Small intestine (tissue), 7 donors: Measurements from ENCODE around the gene MYO19. TPM values are rescaled to one million over a fixed set of nuclear protein-coding genes. Genes with fewer than 3 reads are reported as not detected.

ENCODE experiments used
- DNase-seq, 2 donors: peaks; one replicate each; pipeline versions ENCODE4 v3.0.0 to v3.0.0-alpha.2; 2013
- FAIRE-seq: peaks from 2 replicates; lab custom pipeline; 2012; peaks lifted over from hg19 to GRCh38; lab: Jason Lieb, UNC
- H3K27ac ChIP-seq, 3 donors: one replicate each; pipeline ENCODE4 v1.5.1; 2013; ENCODE audit warnings: low read length in 2 of 3, mild to moderate bottlenecking in 2 of 3, control low read depth in 1 of 3, inconsistent platforms in 1 of 3, low read depth in 1 of 3, moderate library complexity in 1 of 3
- H3K27me3 ChIP-seq, 3 donors: one replicate each; pipeline ENCODE4 v1.6.1; 2013; ENCODE audit warnings: low read length in 3 of 3, inconsistent platforms in 1 of 3; ENCODE audit not compliant: control insufficient read depth in 3 of 3, insufficient read depth in 3 of 3
- H3K36me3 ChIP-seq, 3 donors: one replicate each; pipeline ENCODE4 v1.6.1; 2013; ENCODE audit warnings: low read length in 3 of 3, inconsistent platforms in 1 of 3, low read depth in 1 of 3, mild to moderate bottlenecking in 1 of 3, moderate library complexity in 1 of 3; ENCODE audit not compliant: control insufficient read depth in 3 of 3, insufficient read depth in 2 of 3
- H3K4me1 ChIP-seq, 3 donors: one replicate each; pipeline ENCODE4 v1.6.1; 2013; ENCODE audit warnings: low read length in 2 of 3, inconsistent platforms in 1 of 3, low read depth in 1 of 3, mild to moderate bottlenecking in 1 of 3, moderate library complexity in 1 of 3; ENCODE audit not compliant: control insufficient read depth in 3 of 3, insufficient read depth in 2 of 3
- H3K4me3 ChIP-seq, 3 donors: one replicate each; pipeline ENCODE4 v1.5.1; 2013; ENCODE audit warnings: low read length in 3 of 3, control low read depth in 1 of 3, inconsistent platforms in 1 of 3, low read depth in 1 of 3, mild to moderate bottlenecking in 1 of 3, moderate library complexity in 1 of 3
- H3K9me3 ChIP-seq, 2 donors: one replicate each; pipeline ENCODE4 v1.6.1; 2013; ENCODE audit warnings: low read depth in 1 of 2, low read length in 1 of 2; ENCODE audit not compliant: control insufficient read depth in 2 of 2, insufficient read depth in 1 of 2
- WGBS, 3 donors: extraction: QIAGEN DNeasy Blood & Tissue Kit; methylation state at CpG; one replicate each; pipeline ENCODE4 v1.1.7; 2013; 5-methylcytosine and 5-hydroxymethylcytosine counted together
- polyA plus RNA-seq, 4 donors: library from polyadenylated mRNA; stranded (reverse) in 3 of 4; unstranded in 1 of 4; fragments of 200-250 nt in 3 of 4; fragments of 120-200 nt in 1 of 4; gene quantifications; one replicate each; pipeline versions ENCODE4 v1.2.1 to v1.2.3, GENCODE V29; 2013
- donor health status: healthy with polysubstance abuse.
- donor health status: control.
- donor health status: control.
- donor health status: Bipolar disorder and iron deficiency.
- donor health status: healthy.

The MYO19 gene
- polyA plus RNA-seq, 4 donors, result 35.9 to 54.8 (median 48.6) TPM

DNA sequence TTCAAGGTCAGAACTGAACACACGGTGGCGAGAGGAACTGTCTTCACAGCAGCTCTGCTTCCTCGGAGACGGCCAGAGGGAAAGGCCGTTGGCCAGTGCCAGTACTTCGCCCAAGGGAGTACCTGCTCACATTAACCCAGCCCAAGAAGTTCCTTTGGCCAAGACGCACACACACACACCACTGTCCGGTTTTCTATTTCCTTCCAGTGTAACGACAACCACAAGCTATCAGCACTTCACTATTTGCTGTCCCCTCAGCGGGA lies 9.3 kb upstream of the MYO19 start:
- Histone ChIP-seq H3K4me3 (peak overlapping the region; percentile 75 to 99 (median 89)), H3K4me1 (peaks cover 2 to 15% (median 4%) of the 10 kb centered on the region in 3 donors), H3K27me3 (no peaks in the 10 kb centered on the region), H3K27ac (peak overlapping the region; percentile 94 to 99 (median 98)), H3K36me3 (peaks cover 2 to 3% (median 3%) of the 10 kb centered on the region in 3 donors), H3K9me3 (no peaks in the 10 kb centered on the region)
- peak; percentile 69 to 75 for DNase-seq
- WGBS, 3 donors, result 0% methylated on average over 10 of the region's 10 CpGs
- FAIRE-seq, result no peak

DNA sequence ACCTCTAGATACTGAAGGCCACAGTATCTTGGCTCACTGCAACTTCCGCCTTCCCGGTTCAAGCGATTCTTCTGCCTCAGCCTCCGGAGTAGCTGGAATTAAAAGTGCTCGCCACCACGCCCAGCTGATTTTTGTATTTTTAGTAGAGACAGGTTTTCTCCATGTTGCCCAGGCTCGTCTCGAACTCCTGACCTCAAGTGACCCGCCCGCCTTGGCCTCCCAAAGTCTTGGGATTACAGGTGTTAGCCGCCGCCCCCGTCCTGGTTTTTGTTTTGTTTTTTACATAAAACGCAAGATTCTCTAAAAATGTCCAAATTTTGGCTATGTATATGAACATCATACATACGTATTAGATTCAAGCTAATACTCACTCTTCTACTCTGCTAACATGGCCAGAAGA lies 8.1 kb upstream of the MYO19 start:
- H3K36me3 ChIP-seq, result peaks cover 0 to 6% (median 1%) of the 10 kb centered on the region in 3 donors
- H3K27me3 ChIP-seq, result no peaks in the 10 kb centered on the region
- no peak for FAIRE-seq
- H3K4me3 ChIP-seq, result no peak overlapping the region
- no peak overlapping the region for H3K27ac ChIP-seq
- no peaks in the 10 kb centered on the region for H3K9me3 ChIP-seq
- DNase-seq, result no peak
- peaks cover 1 to 5% (median 4%) of the 10 kb centered on the region in 3 donors for H3K4me1 ChIP-seq
- WGBS, 3 donors, result 95 to 97% (median 96%) methylated on average over 15 of the region's 15 CpGs

DNA sequence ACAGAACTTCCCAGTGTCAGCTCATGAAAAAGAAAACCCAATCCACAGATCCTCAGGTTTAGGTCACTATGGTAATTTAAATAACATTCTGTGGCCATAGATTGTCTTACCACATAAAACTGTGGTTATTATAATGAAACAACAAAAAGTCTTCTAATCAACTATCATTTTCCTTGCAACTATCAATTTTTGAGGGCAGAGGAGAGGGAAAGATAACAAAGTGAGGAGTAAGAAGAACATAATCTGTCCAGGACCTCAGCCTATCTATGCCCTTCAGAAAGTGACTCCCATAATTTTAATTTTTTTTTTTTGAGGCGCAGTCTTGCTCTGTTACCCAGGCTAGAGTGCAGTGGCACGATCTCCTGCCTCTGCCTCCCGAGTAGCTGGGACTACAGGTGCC lies 6.0 kb upstream of the MYO19 start:
- FAIRE-seq, result no peak
- H3K27ac ChIP-seq, result no peak overlapping the region
- 91 to 97% (median 97%) methylated on average over 3 of the region's 3 CpGs for WGBS, 3 donors

DNA sequence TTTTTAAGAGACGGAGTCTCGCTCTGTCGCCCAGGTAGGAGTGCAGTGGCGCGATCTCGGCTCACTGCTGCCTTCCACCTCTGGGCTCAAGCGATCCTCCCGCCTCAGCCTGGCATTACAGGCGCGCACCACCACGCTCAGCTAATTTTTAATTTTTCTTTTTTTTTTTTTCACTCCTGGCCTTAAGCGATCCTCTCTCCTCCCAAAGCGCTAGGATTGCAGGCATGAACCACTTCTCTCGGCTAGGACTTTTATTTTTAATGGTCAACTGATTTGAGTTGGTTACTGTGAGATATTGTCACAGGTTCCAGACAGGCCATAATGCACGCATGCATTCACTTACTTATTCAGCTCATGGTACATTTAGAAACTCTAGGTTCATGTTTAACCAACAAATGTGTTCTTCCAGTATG lies 1.0 kb upstream of the MYO19 start:
- Histone ChIP-seq H3K27me3 (no peaks in the 10 kb centered on the region), H3K27ac (peak overlapping the region; percentile 95 to 100 (median 97)), H3K9me3 (no peaks in the 10 kb centered on the region), H3K4me1 (peaks cover 0 to 7% (median 2%) of the 10 kb centered on the region in 3 donors), H3K4me3 (peak overlapping the region; percentile 43 to 94 (median 88)), H3K36me3 (peaks cover 6 to 34% (median 6%) of the 10 kb centered on the region in 3 donors)
- DNase-seq, result no peak
- 4 to 9% (median 6%) methylated on average over 15 of the region's 15 CpGs for WGBS, 3 donors
- FAIRE-seq, result no peak

More for the DNA sequence above, 6.0 kb upstream of the MYO19 start:
- H3K4me1 ChIP-seq, result peaks cover 2 to 4% (median 4%) of the 10 kb centered on the region in 3 donors
- peaks cover 0 to 6% (median 6%) of the 10 kb centered on the region in 3 donors for H3K36me3 ChIP-seq
- DNase-seq, result no peak
- no peaks in the 10 kb centered on the region for H3K9me3 ChIP-seq
- H3K27me3 ChIP-seq, result no peaks in the 10 kb centered on the region
- no peak overlapping the region for H3K4me3 ChIP-seq

DNA sequence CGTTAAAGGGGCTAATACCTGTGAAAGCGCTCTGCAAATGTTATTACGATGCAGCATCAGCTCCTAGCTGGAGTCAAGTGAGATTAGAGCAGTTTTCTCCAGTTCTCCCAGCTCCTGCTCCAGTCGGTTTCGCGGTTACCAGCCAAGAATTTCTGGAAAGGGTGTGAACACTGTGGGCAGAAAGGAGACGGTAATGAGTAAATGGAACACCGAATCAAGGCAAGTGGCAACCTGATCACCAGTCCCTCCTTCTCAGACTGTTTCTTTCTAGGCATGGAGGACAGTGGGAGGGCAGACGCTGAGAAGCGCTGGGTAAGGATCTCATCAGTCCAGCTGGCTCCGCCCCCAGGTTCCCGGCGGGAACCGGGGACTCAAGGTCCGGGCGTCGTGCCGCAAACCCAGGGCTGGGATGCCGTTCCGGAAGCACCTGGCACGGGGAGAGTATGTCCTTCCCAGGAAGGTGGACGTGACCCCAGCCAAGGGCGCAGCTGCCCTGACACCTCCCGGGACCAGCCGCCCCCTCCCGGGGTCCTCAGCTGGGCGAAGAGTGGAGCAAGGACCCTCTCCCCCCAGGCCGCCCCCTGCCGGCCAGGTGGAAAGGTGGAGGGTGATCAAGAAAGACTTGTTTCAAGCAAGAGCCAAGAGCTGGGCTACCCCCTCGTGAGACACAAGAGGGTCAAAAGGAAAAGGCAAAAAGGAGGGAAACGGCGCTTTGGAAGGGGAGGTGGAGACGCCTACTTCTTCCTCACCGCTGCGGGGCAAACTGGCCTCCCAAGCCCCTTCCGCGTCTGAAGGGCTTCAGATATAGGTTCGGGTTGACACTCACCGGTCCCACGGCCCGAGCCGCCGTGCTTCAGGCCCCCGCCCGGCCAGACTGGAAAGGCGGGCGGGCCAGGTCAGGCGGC lies 481 bp downstream of the MYO19 start:
- H3K4me1 ChIP-seq, result peaks cover 0 to 7% (median 2%) of the 10 kb centered on the region in 3 donors
- 4 to 7% (median 6%) methylated on average over 46 to 48 of the region's 48 CpGs for WGBS, 3 donors
- peak overlapping the region; percentile 65 to 94 (median 88) for H3K4me3 ChIP-seq
- no peak for FAIRE-seq
- H3K27ac ChIP-seq, result peak overlapping the region; percentile 95 to 100 (median 97)
- peak; percentile 86 to 92 for DNase-seq
- H3K36me3 ChIP-seq, result peaks cover 6 to 39% (median 8%) of the 10 kb centered on the region in 3 donors
- H3K9me3 ChIP-seq, result no peaks in the 10 kb centered on the region
- H3K27me3 ChIP-seq, result no peaks in the 10 kb centered on the region

DNA sequence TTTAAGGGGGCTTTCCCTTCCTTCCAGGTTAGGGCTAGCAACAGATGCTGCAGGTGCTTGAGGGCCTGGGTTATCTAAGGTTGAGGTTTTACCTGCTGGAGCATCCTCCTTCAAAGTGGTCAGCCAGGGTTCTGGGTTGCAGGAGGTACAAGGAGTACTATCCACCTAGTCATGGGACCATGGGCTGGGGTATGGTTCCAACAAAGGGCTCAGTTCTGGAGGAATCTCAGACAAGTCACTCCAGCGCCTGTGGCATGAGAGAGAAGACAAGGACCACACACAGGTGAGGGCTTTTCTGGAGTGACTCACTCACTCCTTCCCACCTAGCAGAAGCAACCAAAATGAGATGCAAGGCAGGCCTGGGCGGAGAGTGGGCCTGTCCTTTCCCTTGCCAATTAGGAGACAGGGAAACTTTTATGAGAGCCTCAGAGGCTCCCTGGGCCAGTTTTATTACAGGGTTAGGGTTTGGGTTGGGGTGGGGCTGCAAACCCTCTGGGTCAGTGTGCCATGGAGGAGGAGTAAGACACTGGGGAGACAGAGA lies 2.2 kb downstream of the MYO19 start:
- Histone ChIP-seq H3K4me3 (no peak overlapping the region), H3K27me3 (no peaks in the 10 kb centered on the region), H3K27ac (peak overlapping the region in 1 of 3 donors; percentile 5), H3K36me3 (peaks cover 6 to 50% (median 14%) of the 10 kb centered on the region in 3 donors), H3K4me1 (peaks cover 0 to 7% (median 2%) of the 10 kb centered on the region in 3 donors), H3K9me3 (no peaks in the 10 kb centered on the region)
- WGBS, 3 donors, result 92 to 96% (median 96%) methylated on average over 2 of the region's 2 CpGs
- DNase-seq, result no peak
- no peak for FAIRE-seq

DNA sequence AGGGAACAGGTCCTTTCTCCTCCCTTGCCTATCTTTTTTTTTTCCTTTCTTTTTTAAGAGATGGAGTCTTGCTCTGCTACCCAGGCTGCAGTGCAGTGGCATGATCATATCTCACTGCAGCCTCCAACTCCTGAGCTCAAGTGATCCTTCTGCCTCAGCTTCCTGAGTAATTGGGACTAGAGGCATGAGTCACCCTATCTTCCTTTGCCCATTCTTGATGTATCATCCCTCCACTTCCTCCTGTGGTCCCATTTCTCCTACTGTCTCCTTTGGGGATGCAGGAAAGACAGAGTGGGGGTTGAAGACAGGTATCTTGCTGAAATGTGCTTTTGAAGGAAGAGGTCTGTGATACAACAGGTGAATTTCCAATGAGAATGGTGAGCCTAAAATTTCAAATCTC lies 5.5 kb downstream of the MYO19 start:
- Histone ChIP-seq H3K36me3 (peaks cover 18 to 74% (median 20%) of the 10 kb centered on the region in 3 donors), H3K9me3 (no peaks in the 10 kb centered on the region), H3K4me3 (no peak overlapping the region), H3K4me1 (peaks cover 0 to 7% (median 0%) of the 10 kb centered on the region in 3 donors), H3K27me3 (no peaks in the 10 kb centered on the region), H3K27ac (no peak overlapping the region)
- no peak for DNase-seq
- FAIRE-seq, result no peak

DNA sequence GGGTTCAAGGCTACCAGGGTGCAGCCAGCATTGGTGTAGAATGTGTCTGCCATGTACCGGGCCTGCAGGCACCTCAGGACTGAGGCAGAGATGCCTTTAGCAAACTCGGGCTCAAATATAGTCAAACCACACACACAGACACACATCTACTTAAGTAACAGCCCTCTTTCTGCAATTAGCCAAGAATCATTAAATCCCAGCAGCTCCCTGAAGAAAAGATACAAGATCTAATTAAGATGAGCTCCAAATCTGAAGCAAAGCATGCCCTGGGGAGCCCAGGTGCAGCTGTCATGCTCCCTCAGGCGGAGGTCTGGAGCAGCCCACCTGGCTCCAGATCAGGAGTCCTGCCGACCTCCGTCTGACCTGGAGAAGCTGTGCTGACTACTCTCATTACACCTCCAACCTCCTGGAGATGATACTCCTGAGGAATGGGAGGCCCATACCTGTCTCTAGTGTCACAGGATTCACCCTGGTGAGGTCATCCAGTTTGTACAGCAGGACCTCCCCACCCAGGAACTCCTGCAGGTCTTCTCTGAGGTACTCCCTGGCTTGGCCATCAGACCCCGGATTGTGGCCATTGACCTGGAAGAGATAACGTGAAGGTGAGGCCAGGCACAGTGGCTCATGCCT lies 6.9 kb downstream of the MYO19 start:
- DNase-seq (no peak), FAIRE-seq (no peak)
- no peaks in the 10 kb centered on the region for H3K9me3 ChIP-seq
- no peaks in the 10 kb centered on the region for H3K27me3 ChIP-seq
- WGBS, 3 donors, result 93 to 98% (median 95%) methylated on average over 7 of the region's 7 CpGs
- H3K4me1 ChIP-seq, result no peaks in the 10 kb centered on the region
- no peak overlapping the region for H3K27ac ChIP-seq
- no peak overlapping the region for H3K4me3 ChIP-seq
- H3K36me3 ChIP-seq, result peaks cover 18 to 71% (median 19%) of the 10 kb centered on the region in 3 donors
